Thyroid gland (tissue), 4 donors: ENCODE results near the gene DAPK3. TPM values are rescaled to one million over a fixed set of nuclear protein-coding genes. Genes with fewer than 3 reads are reported as not detected.

Source experiments
- DNase-seq, 2 donors: peaks; one replicate each; pipeline ENCODE4 v3.0.0-alpha.2; 2019
- H3K27ac ChIP-seq, 3 donors: fragments of 200-600 bp; sonication (generic); 1 replicate in 2 of 3; 2 replicates in 1 of 3; pipeline ENCODE4 v1.5.1; 2016 to 2019; ENCODE audit warnings: mild to moderate bottlenecking in 1 of 3, moderate library complexity in 1 of 3
- H3K27me3 ChIP-seq: fragments of 200-600 bp; sonication (generic); one replicate; pipeline ENCODE4 v1.5.1; 2019
- H3K36me3 ChIP-seq, 2 donors: fragments of 200-600 bp; sonication (generic); one replicate each; pipeline ENCODE4 v1.5.1; 2016 to 2019
- H3K4me1 ChIP-seq, 2 donors: fragments of 200-600 bp; sonication (generic); one replicate each; pipeline ENCODE4 v1.5.1; 2017 to 2019
- H3K4me3 ChIP-seq, 3 donors: fragments of 200-600 bp; sonication (generic); replicated peaks in 1 of 3; 1 replicate in 2 of 3; 2 replicates in 1 of 3; pipeline ENCODE4 v1.5.1; 2016; ENCODE audit warnings: mild to moderate bottlenecking in 1 of 3
- H3K9me3 ChIP-seq: fragments of 200-600 bp; sonication (generic); one replicate; pipeline ENCODE4 v1.5.1; 2017
- POLR2A ChIP-seq, 2 donors: fragments of 450-650 bp; IDR thresholded peaks; one replicate each; pipeline ENCODE4 v1.6.1; 2017; ENCODE audit warnings: antibody characterized with exemption in 2 of 2, mild to moderate bottlenecking in 2 of 2, moderate library complexity in 1 of 2
- WGBS, 2 donors: methylation state at CpG; one replicate each; pipeline ENCODE4 v1.1.5; 2017; 5-methylcytosine and 5-hydroxymethylcytosine counted together
- intact Hi-C: fragments of 100-400 bp; cut with DNase I; formaldehyde crosslinking; loops from one replicate; pipeline ENCODE4 v1.15.1; 2023
- total RNA-seq, 4 donors: library from RNA; depleted of rRNA; stranded (reverse); fragments of >200 nt; gene quantifications; one replicate each; pipeline ENCODE4 v1.2.3, GENCODE V29; 2016
- TF ChIP-seq, protein P1 (sequence below), 6 experiments: fragments of 200-600 bp in 3 of 6; fragments of 450-650 bp in 3 of 6; sonication (generic) in 3 of 6; IDR thresholded peaks; one replicate each; pipeline ENCODE4 v1.5.1; 2016 to 2019; ENCODE audit warnings: antibody characterized with exemption in 6 of 6, mild to moderate bottlenecking in 2 of 6, inconsistent platforms in 1 of 6, moderate library complexity in 1 of 6

The DAPK3 gene
- total RNA-seq, 4 donors from 2014 or later = 29.6 to 61.7 (median 40.3) TPM

DNA sequence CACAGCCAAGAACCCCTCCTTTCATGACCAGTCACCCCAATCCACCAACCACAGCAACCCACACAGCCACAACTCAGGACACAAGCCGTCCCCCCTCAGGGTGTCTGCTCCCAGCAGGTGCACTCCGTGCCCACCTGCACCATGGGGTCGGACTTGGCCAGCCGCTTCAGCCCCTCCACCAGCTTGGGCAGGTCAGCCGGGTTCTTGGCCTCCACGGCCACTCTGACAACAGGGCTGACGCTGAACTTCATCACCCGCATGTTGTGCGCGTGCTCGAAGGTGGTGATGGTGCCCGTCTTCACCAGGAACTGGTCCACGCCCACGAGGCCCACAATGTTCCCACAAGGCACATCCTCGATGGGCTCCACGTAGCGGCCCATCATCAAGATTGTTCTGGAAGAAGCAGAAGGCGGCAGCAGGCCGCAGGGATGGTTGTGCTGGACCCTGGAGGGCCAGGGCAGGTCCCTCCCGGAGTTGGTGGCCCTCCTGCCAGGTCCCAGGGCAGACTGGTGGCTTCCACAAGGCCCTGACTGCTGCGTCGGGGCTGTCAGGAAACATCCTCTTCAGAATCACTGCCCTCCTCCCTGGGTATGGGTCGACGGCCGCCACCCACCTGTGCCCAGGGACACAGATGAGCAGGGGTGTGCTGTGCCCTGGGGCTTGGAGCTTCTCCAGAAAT, 8.9 kb upstream of the DAPK3 start:
- intact Hi-C loops = loop anchor here (10.0 kb wide), 1 partner anchor 205 kb away; the partner anchor contains the start of genes ANKRD24 and SIRT6
- TF ChIP-seq, protein P1, sequence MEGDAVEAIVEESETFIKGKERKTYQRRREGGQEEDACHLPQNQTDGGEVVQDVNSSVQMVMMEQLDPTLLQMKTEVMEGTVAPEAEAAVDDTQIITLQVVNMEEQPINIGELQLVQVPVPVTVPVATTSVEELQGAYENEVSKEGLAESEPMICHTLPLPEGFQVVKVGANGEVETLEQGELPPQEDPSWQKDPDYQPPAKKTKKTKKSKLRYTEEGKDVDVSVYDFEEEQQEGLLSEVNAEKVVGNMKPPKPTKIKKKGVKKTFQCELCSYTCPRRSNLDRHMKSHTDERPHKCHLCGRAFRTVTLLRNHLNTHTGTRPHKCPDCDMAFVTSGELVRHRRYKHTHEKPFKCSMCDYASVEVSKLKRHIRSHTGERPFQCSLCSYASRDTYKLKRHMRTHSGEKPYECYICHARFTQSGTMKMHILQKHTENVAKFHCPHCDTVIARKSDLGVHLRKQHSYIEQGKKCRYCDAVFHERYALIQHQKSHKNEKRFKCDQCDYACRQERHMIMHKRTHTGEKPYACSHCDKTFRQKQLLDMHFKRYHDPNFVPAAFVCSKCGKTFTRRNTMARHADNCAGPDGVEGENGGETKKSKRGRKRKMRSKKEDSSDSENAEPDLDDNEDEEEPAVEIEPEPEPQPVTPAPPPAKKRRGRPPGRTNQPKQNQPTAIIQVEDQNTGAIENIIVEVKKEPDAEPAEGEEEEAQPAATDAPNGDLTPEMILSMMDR (IDR thresholded peaks at IDR 0.05) = no peak
- TF ChIP-seq POLR2A (IDR thresholded peaks at IDR 0.05) = no peak
- no peak for DNase-seq
- no peaks in the 10 kb centered on the region for H3K9me3 ChIP-seq
- peaks cover 9 to 13% of the 10 kb centered on the region in 2 donors for H3K4me1 ChIP-seq
- 90 to 95% methylated on average over 19 to 20 of the region's 25 CpGs for WGBS, 2 donors
- H3K27me3 ChIP-seq = no peaks in the 10 kb centered on the region
- H3K4me3 ChIP-seq = no peak overlapping the region
- peaks cover 91 to 92% of the 10 kb centered on the region in 2 donors for H3K36me3 ChIP-seq
- no peak overlapping the region for H3K27ac ChIP-seq

DNA sequence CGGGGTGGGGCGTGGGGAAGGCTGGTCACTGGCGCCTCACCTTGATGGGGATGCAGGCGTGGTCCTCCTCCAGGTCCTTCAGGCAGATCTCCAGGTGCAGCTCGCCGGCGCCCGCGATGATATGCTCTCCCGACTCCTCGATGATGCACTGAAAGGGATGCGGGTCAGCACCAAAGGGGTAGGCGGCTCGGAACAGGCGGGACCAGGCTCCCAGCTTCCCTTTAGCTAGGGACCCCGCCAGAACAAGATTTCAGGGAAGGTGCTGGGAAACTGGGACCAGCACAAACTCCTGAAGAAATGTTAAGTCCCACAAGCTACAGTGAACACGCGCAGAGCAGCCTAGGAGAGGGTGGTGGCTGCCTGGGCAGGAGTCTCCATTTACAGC, 8.4 kb upstream of the DAPK3 start:
- no peaks in the 10 kb centered on the region for H3K27me3 ChIP-seq
- no peak overlapping the region for H3K27ac ChIP-seq
- peaks cover 91 to 92% of the 10 kb centered on the region in 2 donors for H3K36me3 ChIP-seq
- H3K9me3 ChIP-seq = no peaks in the 10 kb centered on the region
- whole genome bisulfite sequencing, 2 donors = 91 to 95% methylated on average over 18 of the region's 18 CpGs
- H3K4me3 ChIP-seq = no peak overlapping the region
- intact Hi-C loops = no loop called here
- DNase-seq = no peak
- peaks cover 8 to 12% of the 10 kb centered on the region in 2 donors for H3K4me1 ChIP-seq
- TF ChIP-seq, protein P1 (IDR thresholded peaks at IDR 0.05) = no peak
- no peak for TF ChIP-seq POLR2A (IDR thresholded peaks at IDR 0.05)

DNA sequence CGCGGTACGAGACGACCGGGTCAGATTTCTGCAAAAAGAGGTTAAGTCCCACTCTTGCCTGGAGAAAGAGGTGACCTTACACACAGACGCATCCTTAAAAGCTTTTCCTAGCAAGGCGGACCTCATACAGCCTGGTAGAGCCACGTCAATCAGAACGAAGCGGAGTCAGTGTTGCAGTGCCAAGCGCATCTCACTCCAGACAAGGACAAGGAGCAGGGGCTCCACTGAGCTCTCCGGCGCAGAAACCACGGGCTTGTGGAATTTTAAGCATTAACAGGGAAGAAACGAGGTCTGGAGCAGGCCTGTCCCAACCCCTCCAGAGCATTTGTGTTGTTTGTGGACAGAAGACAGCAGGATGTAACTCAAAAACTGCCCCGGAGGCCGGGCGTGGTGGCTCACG, 7.2 kb upstream of the DAPK3 start:
- TF ChIP-seq, protein P1 (IDR thresholded peaks at IDR 0.05) = no peak
- TF ChIP-seq POLR2A (IDR thresholded peaks at IDR 0.05) = no peak
- Histone ChIP-seq H3K27me3 (no peaks in the 10 kb centered on the region), H3K9me3 (no peaks in the 10 kb centered on the region), H3K36me3 (peaks cover 80 to 82% of the 10 kb centered on the region in 2 donors), H3K27ac (no peak overlapping the region), H3K4me3 (no peak overlapping the region), H3K4me1 (peaks cover 0 to under 1% of the 10 kb centered on the region in 2 donors)
- WGBS, 2 donors = 95% methylated on average over 19 of the region's 19 CpGs
- no peak for DNase-seq
- intact Hi-C loops = no loop called here

DNA sequence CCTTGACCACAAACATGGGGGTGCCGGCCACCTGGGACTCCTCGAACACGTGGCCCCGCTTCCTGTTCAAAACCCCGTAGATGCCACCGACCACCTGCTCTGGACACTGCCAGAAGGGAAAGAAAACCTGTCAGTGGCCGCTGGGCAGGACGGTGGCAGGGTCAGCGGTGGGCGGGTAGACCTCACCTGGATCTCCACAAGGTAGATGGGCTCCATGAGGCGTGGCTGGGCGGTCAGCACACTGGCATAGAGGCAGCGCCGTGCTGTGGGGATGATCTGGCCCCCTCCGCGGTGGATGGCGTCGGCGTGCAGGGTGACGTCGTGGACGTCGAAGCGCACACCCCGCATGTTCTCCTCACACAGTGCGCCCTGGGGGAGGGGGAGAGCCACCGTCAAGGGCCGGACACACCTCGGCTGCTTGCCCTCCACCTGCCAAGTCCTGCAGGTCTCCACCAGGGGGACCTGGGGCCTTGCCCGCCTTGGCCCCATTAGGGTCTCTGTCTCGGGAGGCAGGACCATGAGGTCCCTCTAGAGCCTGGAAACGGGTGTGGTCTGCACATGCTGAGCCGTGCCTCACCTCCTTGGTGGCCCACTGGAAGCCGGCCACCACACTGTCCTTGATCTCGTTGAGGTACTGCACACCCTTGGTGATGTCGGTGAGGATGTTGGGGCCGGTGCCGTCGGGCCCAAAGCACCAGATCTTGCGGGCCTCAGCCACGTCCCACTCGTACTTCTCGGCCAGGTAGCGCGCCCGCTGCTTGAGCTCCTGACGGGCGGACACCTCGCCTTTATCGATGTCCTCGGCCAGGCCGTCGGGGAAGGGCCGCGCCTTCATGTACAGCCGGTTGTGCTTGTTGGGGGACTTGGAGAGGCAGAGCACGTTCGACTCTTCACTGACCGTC, 6.6 kb upstream of the DAPK3 start:
- DNase-seq = no peak
- Histone ChIP-seq H3K4me1 (no peaks in the 10 kb centered on the region), H3K27me3 (no peaks in the 10 kb centered on the region), H3K9me3 (no peaks in the 10 kb centered on the region), H3K36me3 (peaks cover 74 to 76% of the 10 kb centered on the region in 2 donors), H3K4me3 (no peak overlapping the region), H3K27ac (no peak overlapping the region)
- 92 to 94% methylated on average over 51 to 52 of the region's 59 CpGs for WGBS, 2 donors
- TF ChIP-seq, protein P1 (IDR thresholded peaks at IDR 0.05) = no peak
- TF ChIP-seq POLR2A (IDR thresholded peaks at IDR 0.05) = no peak
- intact Hi-C loops = no loop called here
